ENCODE results near the gene ALPK1.

Gene ALPK1

GRCh38 chr4:112329672-112330375 lies 32.7 kb downstream of the ALPK1 start:
- no peak for DNase-seq

- DNase-seq: no peak
Measured at GRCh38 chr4:112330921-112331320, 33.8 kb downstream of the ALPK1 start.

GRCh38 chr4:112332398-112332797 lies 35.2 kb downstream of the ALPK1 start:
- DNase-seq: no peak

- DNase-seq: no peak
Measured at GRCh38 chr4:112340023-112340422, 42.9 kb downstream of the ALPK1 start.

- no peak for DNase-seq
Measured at GRCh38 chr4:112341033-112341432, 43.9 kb downstream of the ALPK1 start.

GRCh38 chr4:112343330-112344080 lies 46.3 kb downstream of the ALPK1 start:
- peak; percentile 1 for DNase-seq

GRCh38 chr4:112348488-112349158 lies 51.5 kb downstream of the ALPK1 start:
- DNase-seq: peak; percentile 21

GRCh38 chr4:112352736-112353135 lies 55.6 kb downstream of the ALPK1 start:
- DNase-seq: no peak

GRCh38 chr4:112355662-112356061 lies 58.5 kb downstream of the ALPK1 start:
- DNase-seq: no peak

GRCh38 chr4:112357453-112357852 lies 60.3 kb downstream of the ALPK1 start:
- no peak for DNase-seq

GRCh38 chr4:112357897-112358296 lies 60.7 kb downstream of the ALPK1 start:
- no peak for DNase-seq

GRCh38 chr4:112358415-112358814 lies 61.2 kb downstream of the ALPK1 start:
- DNase-seq: no peak

- DNase-seq: no peak
Measured at GRCh38 chr4:112358952-112359749, 62.0 kb downstream of the ALPK1 start.

- no peak for DNase-seq
Measured at GRCh38 chr4:112361181-112361791, 64.1 kb downstream of the ALPK1 start.

- DNase-seq: no peak
Measured at GRCh38 chr4:112370466-112370865, 73.3 kb downstream of the ALPK1 start.

- no peak for DNase-seq
Measured at GRCh38 chr4:112371361-112371760, 74.2 kb downstream of the ALPK1 start.

- DNase-seq: no peak
Measured at GRCh38 chr4:112374850-112375249, 77.7 kb downstream of the ALPK1 start.

- DNase-seq: no peak
Measured at GRCh38 chr4:112377171-112377570, 80.0 kb downstream of the ALPK1 start.

GRCh38 chr4:112377594-112378242 lies 80.5 kb downstream of the ALPK1 start:
- DNase-seq: no peak

GRCh38 chr4:112378243-112378620 lies 81.1 kb downstream of the ALPK1 start:
- DNase-seq: no peak

- DNase-seq: no peak
Measured at GRCh38 chr4:112378858-112379257, 81.7 kb downstream of the ALPK1 start.

- no peak for DNase-seq
Measured at GRCh38 chr4:112379306-112379705, 82.1 kb downstream of the ALPK1 start.

Measured in NCI-H1436 treated with DMSO at 0.1 percent for 48 hours (cell line).